HG03175 (cell line): ENCODE results near the gene FNDC3B.
"Not testable (repeated sequence)": the region's sequence is repeated elsewhere in the genome, so short reads cannot be mapped to it uniquely, and the experiment has no call there.

Source experiments
- ATAC-seq: cut with Tn5 transposase; IDR thresholded peaks from one replicate; pipeline ENCODE4 v1.9.1; 2021; ENCODE audit warnings: mild to moderate bottlenecking, moderate library complexity; ENCODE audit not compliant: unreplicated experiment

The FNDC3B gene

GRCh38 chr3:172254542-172254941 is 215.2 kb downstream of the FNDC3B start:
- ATAC-seq: no peak

- ATAC-seq: not testable (repeated sequence)
Observed at GRCh38 chr3:172255321-172255720, 215.9 kb downstream of the FNDC3B start.

- no peak for ATAC-seq
Observed at GRCh38 chr3:172256101-172256734, 216.8 kb downstream of the FNDC3B start.

GRCh38 chr3:172257648-172258400 is 218.4 kb downstream of the FNDC3B start:
- ATAC-seq: no peak

DNA sequence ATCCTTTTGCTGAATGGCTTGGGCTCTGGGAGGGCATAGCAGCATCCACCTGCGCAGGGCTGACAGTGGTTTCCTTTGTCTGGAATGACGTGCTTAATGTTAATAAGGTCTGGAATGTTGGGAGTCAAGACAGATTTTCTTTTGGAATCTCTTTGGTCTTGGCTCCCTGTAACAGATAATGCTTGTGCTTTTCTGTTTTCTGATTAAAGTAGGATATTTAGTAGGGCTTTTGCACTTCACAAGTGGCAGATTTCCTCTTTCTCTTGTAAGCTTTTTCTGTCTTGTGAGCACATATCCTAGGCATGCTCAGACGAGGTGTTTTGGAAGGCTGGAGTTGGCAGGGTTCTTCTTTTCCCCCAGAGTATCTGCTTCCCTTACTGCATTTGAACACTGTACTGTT is 219.2 kb downstream of the FNDC3B start:
- ATAC-seq: no peak

DNA sequence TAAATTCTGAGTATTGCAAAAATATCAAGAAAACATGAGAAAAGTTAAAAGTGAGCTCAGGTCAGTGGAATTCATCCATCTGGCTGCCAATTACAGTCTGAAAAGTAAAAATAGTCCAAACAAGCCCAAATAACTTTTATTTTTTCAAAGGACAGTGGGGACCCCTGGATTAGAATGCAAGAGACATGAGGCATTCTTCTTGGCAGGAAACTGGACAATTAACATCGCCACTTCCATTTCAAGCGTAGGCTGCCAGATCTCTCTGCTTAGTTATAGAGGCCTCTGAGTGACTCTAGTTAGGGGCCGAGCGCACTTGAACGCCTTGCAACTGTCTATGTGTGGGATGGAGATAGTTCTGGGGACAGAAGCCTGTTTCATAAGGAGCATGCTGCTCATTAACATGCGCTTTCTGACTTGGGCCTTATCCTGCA is 219.7 kb downstream of the FNDC3B start:
- no peak for ATAC-seq

DNA sequence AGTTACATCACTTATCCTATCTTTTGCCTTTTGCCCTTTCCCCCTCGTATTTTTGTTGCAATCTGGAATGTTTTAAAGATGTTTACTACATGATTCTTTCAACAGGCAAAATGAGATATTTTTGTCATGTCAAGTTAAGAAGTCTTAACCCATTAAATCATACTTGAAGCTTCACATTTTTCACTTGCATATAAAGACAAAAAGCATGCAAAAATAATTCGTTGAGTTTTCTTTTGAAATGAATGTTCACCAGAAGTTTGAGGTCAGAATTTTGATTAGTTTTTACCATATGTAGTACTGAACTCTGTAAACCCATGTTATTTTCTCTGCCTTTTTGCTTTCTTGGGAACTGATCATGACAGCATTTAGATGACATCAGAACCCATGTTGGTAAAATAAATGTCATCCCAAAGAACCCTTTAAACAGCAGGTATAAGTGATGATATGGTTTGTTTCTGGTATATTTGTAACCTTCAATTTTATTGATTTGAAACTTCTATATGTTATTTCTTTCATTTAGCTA is 220.4 kb downstream of the FNDC3B start:
- ATAC-seq: no peak

DNA sequence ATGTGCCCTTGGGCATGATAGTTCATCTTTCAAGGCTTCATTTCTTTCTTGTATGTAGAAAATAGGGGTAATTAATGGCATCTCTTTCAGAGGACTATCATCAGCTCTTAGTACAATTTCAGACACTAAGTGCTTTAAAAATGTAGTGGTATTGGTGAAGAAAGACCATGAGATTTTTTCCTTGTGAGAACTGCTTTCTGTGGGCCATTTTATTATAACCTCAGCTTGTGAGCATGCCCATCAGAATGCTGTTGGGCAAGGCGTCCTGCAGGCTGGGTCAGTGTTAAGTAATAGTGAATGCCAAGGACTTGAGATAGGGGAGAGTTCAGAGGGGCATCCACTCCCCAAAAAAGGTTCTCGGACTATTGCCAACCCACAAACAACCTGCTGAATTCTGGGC is 221.0 kb downstream of the FNDC3B start:
- no peak for ATAC-seq

DNA sequence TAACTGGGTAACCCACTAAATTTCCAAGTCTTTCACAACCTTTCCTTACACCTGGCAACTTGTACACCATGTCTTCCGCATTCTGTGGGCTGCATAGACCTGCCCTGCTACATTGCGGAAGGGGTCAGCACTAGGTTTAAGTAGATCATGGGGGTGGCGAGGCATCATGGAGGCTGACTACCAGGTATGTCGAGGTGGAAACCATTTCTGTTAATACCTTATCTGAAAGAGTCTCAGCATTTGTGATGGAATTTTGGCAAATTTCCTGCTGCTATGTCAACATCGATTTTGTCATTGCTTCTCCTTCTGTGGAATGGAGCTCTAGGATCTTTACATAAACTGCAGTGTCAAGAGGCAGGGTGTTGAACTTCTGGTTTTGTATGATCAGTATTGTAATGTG is 221.7 kb downstream of the FNDC3B start:
- ATAC-seq: no peak

- no peak for ATAC-seq
Observed at GRCh38 chr3:172262991-172263608, 223.7 kb downstream of the FNDC3B start.

- no peak for ATAC-seq
Observed at GRCh38 chr3:172263781-172264486, 224.6 kb downstream of the FNDC3B start.

GRCh38 chr3:172266103-172266502 is 226.7 kb downstream of the FNDC3B start:
- no peak for ATAC-seq

GRCh38 chr3:172268425-172268824 is 229.0 kb downstream of the FNDC3B start:
- no peak for ATAC-seq

- no peak for ATAC-seq
Observed at GRCh38 chr3:172268868-172269267, 229.5 kb downstream of the FNDC3B start.

DNA sequence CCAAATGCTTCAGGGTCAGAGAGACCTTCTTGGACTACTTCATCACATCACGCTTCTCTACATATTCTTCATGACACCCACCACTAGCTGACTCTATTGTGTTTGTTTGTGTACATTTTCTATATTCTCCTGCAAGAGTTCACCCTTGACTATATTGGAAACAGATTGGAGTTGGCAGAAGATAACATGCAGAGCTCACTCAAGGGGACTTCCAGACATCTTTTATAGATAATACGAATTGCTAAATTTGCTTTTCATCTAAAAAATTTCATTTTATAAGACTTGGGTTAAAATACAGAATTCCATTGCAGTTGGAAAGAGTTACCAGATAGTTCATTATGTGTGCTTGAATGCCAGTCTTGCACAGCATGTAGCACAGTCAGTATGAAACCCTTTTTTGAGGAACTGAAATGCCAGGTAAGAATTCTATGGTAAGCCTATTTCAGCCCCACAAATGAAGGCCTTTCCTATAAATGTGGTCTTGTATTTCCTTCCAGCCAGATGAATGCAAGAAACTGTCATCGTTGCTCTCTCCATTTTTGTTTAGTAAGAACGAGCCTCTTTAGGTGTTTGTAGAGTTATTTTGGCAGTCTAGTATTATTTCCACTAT is 231.3 kb downstream of the FNDC3B start:
- peak; percentile 98 for ATAC-seq

DNA sequence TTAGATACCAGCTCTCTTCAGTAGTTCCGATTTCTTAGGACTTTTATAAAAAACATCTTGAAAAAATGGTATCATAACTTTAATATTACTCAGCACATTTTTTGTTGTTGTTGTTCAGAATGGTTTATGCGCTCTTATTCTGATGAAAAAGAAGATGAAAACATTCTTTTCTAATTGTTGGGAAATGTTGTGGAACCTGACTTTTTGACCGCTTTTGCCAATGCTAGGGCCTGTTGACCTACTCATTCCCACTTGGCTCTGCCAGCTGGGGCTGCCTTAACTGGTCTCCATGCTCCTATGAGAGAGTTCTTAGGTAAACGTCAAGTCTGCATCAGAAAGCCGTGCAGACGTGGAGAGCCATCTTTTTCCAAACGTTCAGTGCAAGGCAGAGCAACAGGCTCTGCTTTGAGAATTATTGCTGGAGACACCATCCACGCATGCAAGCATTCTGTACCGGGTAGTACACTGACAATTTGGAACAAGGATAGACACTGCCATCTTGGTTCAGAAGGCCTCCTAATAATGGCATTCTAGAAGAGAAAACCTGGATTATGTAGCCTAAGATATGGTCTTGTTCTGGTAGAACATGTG is 232.1 kb downstream of the FNDC3B start:
- ATAC-seq: no peak

GRCh38 chr3:172272698-172273097 is 233.3 kb downstream of the FNDC3B start:
- no peak for ATAC-seq

GRCh38 chr3:172273378-172273777 is 234.0 kb downstream of the FNDC3B start:
- ATAC-seq: no peak

DNA sequence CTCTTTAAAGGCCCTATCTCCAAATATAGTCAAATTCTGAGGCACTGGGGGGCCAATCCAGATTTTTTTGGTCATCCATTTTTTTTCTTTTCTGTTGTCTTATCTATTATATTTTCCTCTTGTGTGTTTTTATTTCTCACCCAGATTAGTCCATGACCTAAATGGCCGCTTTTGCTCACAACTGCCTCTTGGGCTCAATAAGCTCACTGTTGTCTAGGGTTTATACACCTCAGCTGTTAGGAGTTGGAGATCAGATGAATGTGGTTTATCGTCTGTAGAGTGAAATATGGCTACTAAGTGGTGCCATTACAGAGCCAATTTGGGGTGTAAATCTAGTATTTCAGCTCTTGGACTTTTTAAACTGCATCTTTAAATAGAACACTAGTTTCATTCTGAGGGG is 235.5 kb downstream of the FNDC3B start:
- no peak for ATAC-seq

- ATAC-seq: no peak
Observed at GRCh38 chr3:172275586-172275985, 236.2 kb downstream of the FNDC3B start.
